SU-DHL-6 (cell line): ENCODE results near the gene TCP11.

Experiments
- CTCF ChIP-seq: fragments of 200-600 bp; sonication (generic); IDR thresholded peaks from one replicate; pipeline ENCODE4 v1.5.1; 2017; ENCODE audit warnings: antibody characterized with exemption, mild to moderate bottlenecking, low read length, moderate library complexity; ENCODE audit not compliant: insufficient read depth, poor library complexity, severe bottlenecking
- EZH2phosphoT487 ChIP-seq: fragments of 200-600 bp; sonication (generic), shearing (Covaris generic); conservative IDR thresholded peaks from 2 replicates; pipeline ENCODE4 v1.6.1; 2018; ENCODE audit warnings: mild to moderate bottlenecking, antibody characterized with exemption, low read length, moderate library complexity, mixed read lengths

DNA sequence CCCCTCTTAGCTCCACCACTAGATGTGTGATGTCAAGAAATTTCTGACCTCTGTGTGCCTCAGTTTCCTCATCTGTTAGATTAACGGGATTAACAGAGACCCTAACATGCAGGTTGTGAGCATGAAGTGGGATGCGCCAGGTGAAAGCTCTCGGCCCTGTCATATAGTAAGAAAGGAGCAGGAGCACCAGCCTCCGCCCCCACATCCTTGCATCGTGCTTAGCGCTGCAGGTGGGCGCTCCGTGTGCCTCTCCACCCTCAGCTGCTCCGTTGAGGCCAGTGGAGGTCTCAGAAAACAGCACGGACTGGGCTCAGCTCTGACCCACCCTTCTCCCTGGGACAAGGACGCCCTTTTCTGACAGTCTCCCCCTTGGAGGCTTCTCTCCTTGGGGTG is 63.4 kb downstream of the TCP11 start:
- TF ChIP-seq CTCF (no peak), EZH2phosphoT487 (no peak)
